IPS-18c (cell line): ENCODE data around the gene PPP1R18.
"Not testable (repeated sequence)": the region's sequence is repeated elsewhere in the genome, so short reads cannot be mapped to it uniquely, and the experiment has no call there.

ENCODE experiments used
- H3K4me3 ChIP-seq: 2 replicates; pipeline ENCODE4 v1.7.0; 2013; ENCODE audit warnings: low read depth, mild to moderate bottlenecking, low read length, moderate library complexity; ENCODE audit not compliant: insufficient read depth
- H3K9me3 ChIP-seq: one replicate; pipeline ENCODE4 v1.6.1; 2013; ENCODE audit warnings: mild to moderate bottlenecking, low read length, moderate library complexity; ENCODE audit not compliant: control insufficient read depth, insufficient read depth

PPP1R18 gene

GRCh38 chr6:30682143-30683117 is 4.0 kb downstream of the PPP1R18 start:
- peak overlapping the region; percentile 34; the same call in 1 of the 2 replicates for H3K4me3 ChIP-seq

GRCh38 chr6:30681766-30682142 is 4.7 kb downstream of the PPP1R18 start:
- H3K9me3 ChIP-seq: peaks cover 2% of the 10 kb centered on the region
- no peak overlapping the region for H3K4me3 ChIP-seq

More at GRCh38 chr6:30682143-30683117, 4.0 kb downstream of the PPP1R18 start:
- peaks cover 2% of the 10 kb centered on the region for H3K9me3 ChIP-seq

- H3K9me3 ChIP-seq: peaks cover 2% of the 10 kb centered on the region
- no peak overlapping the region for H3K4me3 ChIP-seq
These were observed 6.5 kb downstream of the PPP1R18 start for GRCh38 chr6:30679765-30680535.

- no peak overlapping the region; the same call in 1 of the 2 replicates for H3K4me3 ChIP-seq
- peaks cover 2% of the 10 kb centered on the region for H3K9me3 ChIP-seq
These were observed 7.3 kb downstream of the PPP1R18 start for GRCh38 chr6:30678964-30679726.

- Histone ChIP-seq H3K9me3 (no peaks in the 10 kb centered on the region), H3K4me3 (no peak overlapping the region)
These were observed 9.7 kb downstream of the PPP1R18 start for GRCh38 chr6:30676660-30677285.

- Histone ChIP-seq H3K4me3 (peak within 1 kb of the TSS; percentile 98), H3K9me3 (no peaks in the 10 kb centered on the region)
These were observed 13.8 kb downstream of the PPP1R18 start, which contains the start of gene DHX16 for GRCh38 chr6:30672445-30673253. Gene DHX16, minus strand, starts transcription at chr6:30673006. Its CDS starts 165 bp downstream, at chr6:30672841.

GRCh38 chr6:30670760-30671527 is 15.5 kb downstream of the PPP1R18 start:
- no peak overlapping the region for H3K4me3 ChIP-seq
- no peaks in the 10 kb centered on the region for H3K9me3 ChIP-seq

GRCh38 chr6:30666300-30666699 is 20.1 kb downstream of the PPP1R18 start:
- not testable (repeated sequence) for H3K4me3 ChIP-seq, H3K9me3 ChIP-seq

GRCh38 chr6:30664994-30665767 is 21.3 kb downstream of the PPP1R18 start:
- Histone ChIP-seq H3K9me3 (no peaks in the 10 kb centered on the region), H3K4me3 (no peak overlapping the region)

GRCh38 chr6:30657922-30658321 is 28.5 kb downstream of the PPP1R18 start:
- H3K9me3 ChIP-seq, H3K4me3 ChIP-seq: not testable (repeated sequence)

GRCh38 chr6:30657454-30657853 is 29.0 kb downstream of the PPP1R18 start:
- H3K4me3 ChIP-seq: no peak overlapping the region
- no peaks in the 10 kb centered on the region for H3K9me3 ChIP-seq

GRCh38 chr6:30656513-30656912 is 29.9 kb downstream of the PPP1R18 start:
- Histone ChIP-seq H3K9me3 (no peaks in the 10 kb centered on the region), H3K4me3 (no peak overlapping the region)

- Histone ChIP-seq H3K4me3 (no peak overlapping the region), H3K9me3 (no peaks in the 10 kb centered on the region)
These were observed 30.7 kb downstream of the PPP1R18 start for GRCh38 chr6:30655743-30656094.

- no peaks in the 10 kb centered on the region for H3K9me3 ChIP-seq
- H3K4me3 ChIP-seq: no peak overlapping the region
These were observed 31.4 kb downstream of the PPP1R18 start for GRCh38 chr6:30654798-30655742.
